SJCRH30 (cell line): ENCODE data around the gene ADGRB3. TPM values are rescaled to one million over a fixed set of nuclear protein-coding genes. Genes with fewer than 3 reads are reported as not detected.
A peak's percentile ranks its signal among the peaks of the same experiment; 100 is the strongest.
"Not testable (repeated sequence)": the region's sequence is repeated elsewhere in the genome, so short reads cannot be mapped to it uniquely, and the experiment has no call there.

Experiments used
- DNase-seq, 2 experiments: peaks; one replicate each; pipeline ENCODE4 v3.0.0-alpha.2; 2015 to 2020
- H3K27ac ChIP-seq: fragments of 250-450 bp; sonication (Bioruptor Pico); 2 replicates; pipeline ENCODE4 v1.5.1; 2020; ENCODE audit warnings: mild to moderate bottlenecking, moderate library complexity
- H3K27me3 ChIP-seq: fragments of 250-450 bp; sonication (Bioruptor Pico); 2 replicates; pipeline ENCODE4 v1.5.1; 2020; ENCODE audit warnings: mild to moderate bottlenecking, moderate library complexity
- H3K36me3 ChIP-seq: fragments of 250-450 bp; sonication (Bioruptor Pico); 2 replicates; pipeline ENCODE4 v1.5.1; 2020; ENCODE audit warnings: mild to moderate bottlenecking, moderate library complexity
- H3K4me1 ChIP-seq: fragments of 250-450 bp; sonication (Bioruptor Pico); 2 replicates; pipeline ENCODE4 v1.5.1; 2020; ENCODE audit warnings: mild to moderate bottlenecking, moderate library complexity
- H3K4me3 ChIP-seq: fragments of 250-450 bp; sonication (Bioruptor Pico); 2 replicates; pipeline ENCODE4 v1.5.1; 2020; ENCODE audit warnings: mild to moderate bottlenecking, moderate library complexity
- H3K9me3 ChIP-seq: fragments of 250-450 bp; sonication (Bioruptor Pico); replicated peaks from 2 replicates; pipeline ENCODE4 v1.5.1; 2020; ENCODE audit warnings: mild to moderate bottlenecking, moderate library complexity
- total RNA-seq: library from RNA; depleted of rRNA; stranded (reverse); fragments of >200 nt; shearing (Covaris generic); gene quantifications from 2 replicates; pipeline ENCODE4 v1.2.3, GENCODE V29; 2014

Gene ADGRB3
- total RNA-seq, 1 experiment from 2014 or later = 8.7 TPM

DNA sequence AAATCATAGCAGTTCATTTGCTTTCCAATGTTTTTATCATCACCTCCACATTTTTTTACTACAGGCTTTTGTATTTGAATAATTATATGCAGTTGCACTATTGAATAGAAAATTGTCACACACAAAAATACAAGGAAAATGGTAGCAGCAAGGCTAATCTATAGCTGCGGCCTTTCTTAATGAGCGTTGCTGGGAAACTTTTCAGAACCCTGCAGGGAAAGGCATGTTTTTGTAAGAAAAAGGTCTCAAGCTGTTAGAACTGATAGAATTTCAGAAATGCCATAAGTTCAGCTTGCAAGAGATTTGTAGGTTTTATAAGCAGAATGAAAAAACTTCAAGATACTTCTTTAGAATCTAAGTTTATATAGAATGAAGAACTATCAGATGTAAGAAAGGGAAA is 625.9 kb downstream of the ADGRB3 start:
- no peaks in the 10 kb centered on the region for H3K9me3 ChIP-seq
- no peaks in the 10 kb centered on the region for H3K27me3 ChIP-seq

GRCh38 chr6:69263297-69263696 is 628.2 kb downstream of the ADGRB3 start:
- Histone ChIP-seq H3K36me3 (no peaks in the 10 kb centered on the region), H3K9me3 (no peaks in the 10 kb centered on the region), H3K27ac (no peak overlapping the region), H3K27me3 (no peaks in the 10 kb centered on the region), H3K4me3 (no peak overlapping the region), H3K4me1 (no peaks in the 10 kb centered on the region)
- DNase-seq = no peak

More for the DNA sequence above, 625.9 kb downstream of the ADGRB3 start:
- DNase-seq = no peak
- H3K27ac ChIP-seq = no peak overlapping the region
- no peaks in the 10 kb centered on the region for H3K4me1 ChIP-seq
- H3K4me3 ChIP-seq = no peak overlapping the region
- no peaks in the 10 kb centered on the region for H3K36me3 ChIP-seq

GRCh38 chr6:69265090-69265489 is 630.0 kb downstream of the ADGRB3 start:
- Histone ChIP-seq H3K27ac (no peak overlapping the region), H3K4me3 (no peak overlapping the region), H3K36me3 (no peaks in the 10 kb centered on the region), H3K9me3 (no peaks in the 10 kb centered on the region), H3K4me1 (no peaks in the 10 kb centered on the region), H3K27me3 (no peaks in the 10 kb centered on the region)
- DNase-seq = no peak

DNA sequence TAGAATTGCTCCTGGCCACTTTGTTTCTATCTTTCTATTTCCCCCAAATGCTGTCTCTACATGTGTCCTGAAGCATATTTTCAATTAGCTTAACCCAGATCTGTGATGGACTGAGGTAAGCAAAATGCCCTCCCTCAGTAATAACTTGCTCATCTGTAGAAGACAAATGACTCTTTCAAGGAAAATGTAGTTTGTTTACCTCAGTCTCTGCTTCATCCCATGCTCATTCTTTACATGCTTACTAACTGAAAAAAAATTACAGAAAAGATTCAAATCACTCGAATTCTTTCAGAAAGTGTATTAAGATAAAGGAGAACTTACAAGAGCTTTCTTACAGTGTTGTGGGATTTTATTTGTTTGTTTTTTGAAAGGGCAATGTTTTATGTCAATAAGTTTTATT is 630.6 kb downstream of the ADGRB3 start:
- no peaks in the 10 kb centered on the region for H3K9me3 ChIP-seq
- no peak overlapping the region for H3K4me3 ChIP-seq
- no peaks in the 10 kb centered on the region for H3K27me3 ChIP-seq
- no peak overlapping the region for H3K27ac ChIP-seq
- no peaks in the 10 kb centered on the region for H3K4me1 ChIP-seq
- no peaks in the 10 kb centered on the region for H3K36me3 ChIP-seq
- no peak for DNase-seq

- Histone ChIP-seq H3K9me3 (no peaks in the 10 kb centered on the region), H3K36me3 (no peaks in the 10 kb centered on the region), H3K27ac (no peak overlapping the region), H3K4me1 (peaks cover 10% of the 10 kb centered on the region), H3K27me3 (no peaks in the 10 kb centered on the region), H3K4me3 (no peak overlapping the region)
- no peak for DNase-seq
Observed at GRCh38 chr6:69276204-69276603, 641.1 kb downstream of the ADGRB3 start.

DNA sequence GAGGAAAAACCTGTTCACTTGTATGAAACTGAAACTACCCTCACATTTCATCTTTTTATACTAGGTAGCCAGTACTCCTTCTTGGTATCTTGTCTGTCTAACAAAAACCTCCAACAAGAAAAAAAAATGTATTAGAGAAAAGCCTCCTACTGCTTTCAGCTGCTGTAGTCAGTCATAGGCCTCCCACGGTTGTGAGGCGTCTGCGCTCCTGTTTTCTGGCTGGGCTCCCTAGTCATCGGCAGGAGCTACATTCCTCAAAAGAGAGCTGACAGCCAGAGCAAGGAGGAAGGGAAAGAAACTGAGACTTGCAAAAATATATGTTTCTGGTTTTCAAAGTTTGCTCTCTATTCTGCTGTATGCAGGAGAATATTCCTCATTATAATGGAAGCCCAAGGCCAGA is 644.7 kb downstream of the ADGRB3 start:
- peak overlapping the region; percentile 50 for H3K4me3 ChIP-seq
- no peaks in the 10 kb centered on the region for H3K27me3 ChIP-seq
- H3K9me3 ChIP-seq = no peaks in the 10 kb centered on the region
- H3K4me1 ChIP-seq = peaks cover 10% of the 10 kb centered on the region
- H3K27ac ChIP-seq = peak overlapping the region; percentile 71
- H3K36me3 ChIP-seq = no peaks in the 10 kb centered on the region
- peak; percentile 87 to 94 for DNase-seq

GRCh38 chr6:69280858-69281257 is 645.8 kb downstream of the ADGRB3 start:
- no peak for DNase-seq
- no peak overlapping the region for H3K4me3 ChIP-seq
- no peaks in the 10 kb centered on the region for H3K36me3 ChIP-seq
- H3K9me3 ChIP-seq = no peaks in the 10 kb centered on the region
- H3K27ac ChIP-seq = no peak overlapping the region
- H3K4me1 ChIP-seq = peaks cover 10% of the 10 kb centered on the region
- no peaks in the 10 kb centered on the region for H3K27me3 ChIP-seq

DNA sequence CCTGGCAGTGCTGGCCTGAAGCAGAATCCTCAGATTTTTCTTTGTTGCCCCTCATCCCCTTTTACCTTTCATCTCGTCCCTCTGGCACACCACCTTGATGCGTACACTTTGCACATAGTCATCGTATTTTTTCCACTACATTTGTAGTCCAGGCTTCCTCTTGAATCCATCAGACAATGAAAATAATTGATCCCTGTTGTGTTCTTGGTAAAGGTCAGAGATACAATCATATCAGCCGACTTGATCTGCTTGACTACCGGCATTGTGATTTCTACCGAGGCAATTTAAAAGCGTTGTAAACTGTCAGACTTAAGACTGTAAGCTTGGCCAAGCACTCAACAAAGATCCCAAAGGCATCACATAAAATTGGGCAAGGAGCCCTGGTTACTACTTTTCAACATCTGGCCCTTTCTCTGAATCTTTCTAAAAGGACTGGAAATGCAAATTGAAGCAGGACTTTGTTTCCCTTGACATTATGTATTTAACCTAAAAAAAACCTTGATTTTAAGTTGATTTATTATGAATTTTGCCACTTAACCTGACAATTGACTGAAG is 649.2 kb downstream of the ADGRB3 start:
- no peak for DNase-seq
- Histone ChIP-seq H3K27me3 (no peaks in the 10 kb centered on the region), H3K4me1 (peaks cover 8% of the 10 kb centered on the region), H3K4me3 (no peak overlapping the region), H3K9me3 (no peaks in the 10 kb centered on the region), H3K36me3 (no peaks in the 10 kb centered on the region), H3K27ac (no peak overlapping the region)

DNA sequence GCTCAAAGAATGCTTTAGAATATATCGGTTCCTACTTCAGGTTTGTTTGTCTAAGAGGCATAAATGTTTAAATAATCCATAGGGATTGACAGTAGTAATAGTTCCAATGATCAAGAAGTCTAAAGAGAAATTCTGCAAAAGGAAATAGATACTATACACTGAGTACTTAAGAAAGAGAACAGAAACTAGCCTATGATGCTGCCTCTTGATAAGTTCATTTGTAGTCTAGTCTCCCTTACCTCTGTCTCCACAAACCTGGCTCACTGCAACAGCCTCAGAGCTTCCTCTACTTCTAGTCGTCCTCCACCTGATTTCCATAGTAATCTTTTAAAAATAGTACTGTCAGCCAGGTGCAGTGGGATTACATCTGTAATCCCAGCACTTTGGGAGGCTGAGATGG is 650.0 kb downstream of the ADGRB3 start:
- no peaks in the 10 kb centered on the region for H3K9me3 ChIP-seq
- no peaks in the 10 kb centered on the region for H3K27me3 ChIP-seq
- 0 out of 2 replicates have a peak, but pooled peaks cover 4% of the 10 kb centered on the region for H3K4me1 ChIP-seq
- H3K36me3 ChIP-seq = no peaks in the 10 kb centered on the region
- no peak overlapping the region for H3K4me3 ChIP-seq
- H3K27ac ChIP-seq = no peak overlapping the region
- DNase-seq = no peak

DNA sequence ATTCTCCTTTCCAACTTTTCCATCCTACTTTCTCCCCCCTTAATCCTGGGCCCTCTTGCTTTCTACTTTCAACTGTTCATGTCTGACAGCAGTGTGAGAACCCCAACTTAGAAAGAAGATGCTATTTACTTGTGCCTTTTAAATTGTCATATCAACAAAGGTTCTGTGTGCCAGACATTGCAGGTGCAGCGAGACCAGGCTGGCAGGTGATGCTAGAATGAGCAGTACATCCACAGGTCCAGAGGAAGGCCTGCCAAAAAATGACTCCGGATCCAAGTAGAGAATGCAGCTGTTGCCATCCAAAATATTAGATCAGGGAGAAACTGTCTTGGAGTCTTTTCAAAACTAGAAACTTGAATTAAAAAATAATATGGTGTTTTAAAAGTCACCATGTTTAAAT is 651.2 kb downstream of the ADGRB3 start:
- DNase-seq = no peak
- H3K36me3 ChIP-seq = no peaks in the 10 kb centered on the region
- H3K4me3 ChIP-seq = no peak overlapping the region
- H3K27ac ChIP-seq = no peak overlapping the region
- H3K27me3 ChIP-seq = no peaks in the 10 kb centered on the region
- H3K9me3 ChIP-seq = no peaks in the 10 kb centered on the region
- no peaks in the 10 kb centered on the region for H3K4me1 ChIP-seq

- not testable (repeated sequence) for DNase-seq, H3K4me1 ChIP-seq, H3K36me3 ChIP-seq, H3K27me3 ChIP-seq, H3K4me3 ChIP-seq, H3K27ac ChIP-seq, H3K9me3 ChIP-seq
Observed at GRCh38 chr6:69288198-69288597, 653.1 kb downstream of the ADGRB3 start.

- Histone ChIP-seq H3K4me1 (no peaks in the 10 kb centered on the region), H3K27me3 (no peaks in the 10 kb centered on the region)
- DNase-seq = no peak
Observed at GRCh38 chr6:69289689-69290495, 654.8 kb downstream of the ADGRB3 start.

DNA sequence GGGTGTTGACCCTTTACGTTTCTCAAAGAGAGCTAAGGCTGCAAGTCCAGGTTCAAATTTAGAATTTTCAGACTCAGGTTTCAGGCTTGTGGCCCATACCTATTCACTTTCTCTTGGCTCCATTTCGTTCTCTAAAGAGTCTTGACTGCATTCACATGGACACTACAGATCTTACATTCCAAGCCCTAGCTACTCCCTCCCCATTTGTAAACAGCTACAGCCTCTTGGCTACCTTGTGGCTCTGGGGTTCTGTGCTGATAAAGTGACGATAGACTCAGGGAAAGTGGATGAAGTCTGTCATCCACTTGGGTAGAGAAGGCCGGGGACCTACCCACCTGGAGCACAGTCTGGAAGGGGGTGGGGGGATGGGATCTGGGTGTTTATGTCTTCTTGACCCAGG is 658.4 kb downstream of the ADGRB3 start:
- Histone ChIP-seq H3K9me3 (no peaks in the 10 kb centered on the region), H3K4me1 (no peaks in the 10 kb centered on the region), H3K4me3 (no peak overlapping the region), H3K36me3 (no peaks in the 10 kb centered on the region), H3K27ac (no peak overlapping the region), H3K27me3 (no peaks in the 10 kb centered on the region)
- no peak for DNase-seq

More at GRCh38 chr6:69289689-69290495, 654.8 kb downstream of the ADGRB3 start:
- Histone ChIP-seq H3K9me3 (no peaks in the 10 kb centered on the region), H3K27ac (no peak overlapping the region), H3K36me3 (no peaks in the 10 kb centered on the region), H3K4me3 (no peak overlapping the region)

- Histone ChIP-seq H3K36me3 (no peaks in the 10 kb centered on the region), H3K27ac (no peak overlapping the region), H3K27me3 (no peaks in the 10 kb centered on the region), H3K4me1 (no peaks in the 10 kb centered on the region), H3K4me3 (no peak overlapping the region), H3K9me3 (no peaks in the 10 kb centered on the region)
- DNase-seq = no peak
Observed at GRCh38 chr6:69294407-69294806, 659.3 kb downstream of the ADGRB3 start.

DNA sequence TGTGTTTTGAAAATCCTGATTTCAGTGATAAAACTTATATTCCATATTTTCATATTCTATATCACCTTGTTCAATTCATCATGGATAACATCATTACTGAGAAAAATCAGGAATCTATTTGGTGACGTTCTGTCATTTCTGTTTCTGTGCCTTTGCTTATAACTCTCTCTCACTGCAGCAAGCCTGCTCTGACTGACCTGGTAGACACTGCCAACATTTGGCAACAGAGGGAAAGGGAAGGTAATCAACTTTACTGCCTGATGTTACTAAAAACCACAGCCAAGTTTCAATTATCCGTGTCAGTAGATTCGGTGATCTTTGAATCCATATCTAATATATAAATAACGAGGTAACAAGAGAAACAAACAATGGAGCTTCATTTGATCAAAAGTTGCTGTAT is 659.8 kb downstream of the ADGRB3 start:
- no peak overlapping the region for H3K27ac ChIP-seq
- H3K9me3 ChIP-seq = no peaks in the 10 kb centered on the region
- H3K4me1 ChIP-seq = no peaks in the 10 kb centered on the region
- H3K4me3 ChIP-seq = no peak overlapping the region
- no peak for DNase-seq
- H3K36me3 ChIP-seq = no peaks in the 10 kb centered on the region
- H3K27me3 ChIP-seq = no peaks in the 10 kb centered on the region

DNA sequence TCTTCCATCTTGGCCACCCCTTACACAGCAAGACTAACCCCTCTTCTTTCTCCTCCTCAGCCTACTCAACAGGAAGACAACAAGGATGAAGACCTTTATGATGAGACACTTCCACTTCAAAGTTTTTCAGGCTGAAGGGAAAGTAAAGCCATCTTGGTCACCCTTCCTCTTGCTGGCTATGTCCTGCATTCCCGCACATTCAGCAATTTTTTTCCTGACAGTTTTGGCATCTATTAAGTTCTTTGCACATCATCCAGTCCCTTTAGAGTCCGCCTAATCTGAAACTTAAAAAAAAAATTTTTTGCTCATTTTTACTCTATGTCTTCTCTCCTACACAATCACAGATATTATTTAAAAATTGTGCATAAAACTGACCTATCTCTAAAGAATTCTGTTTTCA is 668.3 kb downstream of the ADGRB3 start:
- Histone ChIP-seq H3K4me1 (no peaks in the 10 kb centered on the region), H3K36me3 (no peaks in the 10 kb centered on the region), H3K27ac (no peak overlapping the region), H3K4me3 (no peak overlapping the region), H3K9me3 (no peaks in the 10 kb centered on the region), H3K27me3 (no peaks in the 10 kb centered on the region)
- no peak for DNase-seq
